ENCODE measurements around the gene ISM2.

DNA sequence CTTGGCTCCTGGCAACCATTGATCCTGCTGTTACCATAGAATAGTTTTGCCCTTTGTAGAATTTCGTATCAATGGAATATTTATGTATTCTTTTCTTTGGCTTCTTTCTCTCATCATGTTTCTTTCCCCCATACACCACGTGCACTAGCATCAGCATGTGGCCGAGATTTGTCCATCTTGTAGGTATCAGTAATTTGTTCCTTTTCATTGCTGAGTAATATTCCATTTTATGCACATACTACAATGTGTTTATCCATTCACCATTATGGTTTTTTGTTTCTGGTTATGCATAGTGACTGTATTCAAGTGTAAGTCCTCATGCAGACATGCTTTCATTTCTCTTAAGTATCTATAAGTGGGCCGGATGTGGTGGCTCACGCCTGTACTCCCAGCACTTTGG is 4.5 kb upstream of the ISM2 start:
- TF ChIP-seq, protein P1, sequence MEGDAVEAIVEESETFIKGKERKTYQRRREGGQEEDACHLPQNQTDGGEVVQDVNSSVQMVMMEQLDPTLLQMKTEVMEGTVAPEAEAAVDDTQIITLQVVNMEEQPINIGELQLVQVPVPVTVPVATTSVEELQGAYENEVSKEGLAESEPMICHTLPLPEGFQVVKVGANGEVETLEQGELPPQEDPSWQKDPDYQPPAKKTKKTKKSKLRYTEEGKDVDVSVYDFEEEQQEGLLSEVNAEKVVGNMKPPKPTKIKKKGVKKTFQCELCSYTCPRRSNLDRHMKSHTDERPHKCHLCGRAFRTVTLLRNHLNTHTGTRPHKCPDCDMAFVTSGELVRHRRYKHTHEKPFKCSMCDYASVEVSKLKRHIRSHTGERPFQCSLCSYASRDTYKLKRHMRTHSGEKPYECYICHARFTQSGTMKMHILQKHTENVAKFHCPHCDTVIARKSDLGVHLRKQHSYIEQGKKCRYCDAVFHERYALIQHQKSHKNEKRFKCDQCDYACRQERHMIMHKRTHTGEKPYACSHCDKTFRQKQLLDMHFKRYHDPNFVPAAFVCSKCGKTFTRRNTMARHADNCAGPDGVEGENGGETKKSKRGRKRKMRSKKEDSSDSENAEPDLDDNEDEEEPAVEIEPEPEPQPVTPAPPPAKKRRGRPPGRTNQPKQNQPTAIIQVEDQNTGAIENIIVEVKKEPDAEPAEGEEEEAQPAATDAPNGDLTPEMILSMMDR (IDR thresholded peaks at IDR 0.05), result no peak
- TF ChIP-seq EZH2 (IDR thresholded peaks at IDR 0.05; ENCODE audit: borderline replicate concordance, insufficient read depth, low read depth, low read length, poor library complexity, severe bottlenecking), result no peak
